IPS-18a (cell line): ENCODE results near the gene RELA.
A peak's percentile ranks its signal among the peaks of the same experiment; 100 is the strongest.

Experiments used
- H3K27ac ChIP-seq: one replicate; pipeline ENCODE4 v1.5.1; 2013; ENCODE audit warnings: low read length
- H3K27me3 ChIP-seq: one replicate; pipeline ENCODE4 v1.6.1; 2013; ENCODE audit warnings: mild to moderate bottlenecking, low read length; ENCODE audit not compliant: control insufficient read depth, insufficient read depth
- H3K36me3 ChIP-seq: one replicate; pipeline ENCODE4 v1.6.1; 2013; ENCODE audit warnings: low read depth, low read length; ENCODE audit not compliant: control insufficient read depth
- H3K4me1 ChIP-seq: one replicate; pipeline ENCODE4 v1.6.1; 2013; ENCODE audit warnings: low read depth, low read length; ENCODE audit not compliant: control insufficient read depth
- H3K4me3 ChIP-seq: one replicate; pipeline ENCODE4 v1.5.1; 2013; ENCODE audit warnings: low read length
- H3K9ac ChIP-seq: one replicate; pipeline ENCODE4 v1.6.1; 2013; ENCODE audit warnings: mild to moderate bottlenecking, low read length, moderate library complexity
- H3K9me3 ChIP-seq: one replicate; pipeline ENCODE4 v1.6.1; 2013; ENCODE audit warnings: low read depth, low read length; ENCODE audit not compliant: control insufficient read depth

Gene RELA

DNA sequence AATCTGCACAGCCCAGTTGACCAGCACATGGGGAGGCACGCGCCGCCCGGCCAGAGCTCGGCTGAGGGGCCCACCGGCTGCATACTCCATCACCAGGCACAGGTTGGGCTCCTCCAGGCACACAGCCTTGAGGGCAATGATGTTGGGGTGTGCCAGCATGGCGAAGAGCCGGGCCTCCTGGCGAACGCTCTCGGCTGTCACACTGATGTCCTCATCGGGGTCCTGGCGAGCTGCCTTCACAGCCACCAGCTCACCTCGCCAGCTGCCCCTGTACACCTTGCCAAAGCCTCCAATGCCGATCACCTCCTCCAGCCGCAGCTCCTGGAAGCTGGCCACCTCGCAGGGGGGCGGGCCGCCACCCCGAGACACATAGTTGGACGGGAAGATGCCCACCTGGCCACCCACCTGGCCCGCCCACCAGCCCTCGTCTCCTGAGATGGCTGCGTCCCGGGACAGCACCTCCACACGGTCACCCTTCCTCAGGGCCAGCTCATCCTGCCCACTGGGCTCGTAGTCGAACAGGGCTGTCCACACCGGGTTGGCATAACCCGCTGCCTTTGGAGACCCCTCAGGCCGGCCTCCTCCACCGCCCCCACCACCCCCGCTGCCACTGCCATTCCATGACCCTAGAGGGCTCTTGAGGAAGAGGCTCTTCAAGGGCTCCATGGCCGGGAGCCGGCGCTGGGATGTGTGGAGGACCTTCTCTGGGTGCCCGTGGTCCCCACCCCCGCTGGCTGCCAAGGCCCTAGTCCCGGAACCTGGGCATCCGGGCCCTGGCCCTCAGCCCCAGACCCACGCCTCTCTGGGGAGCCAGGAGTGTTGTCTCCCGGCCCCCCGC lies 49.4 kb downstream of the RELA start:
- Histone ChIP-seq H3K36me3 (peaks cover 7% of the 10 kb centered on the region), H3K27ac (peak overlapping the region; percentile 43), H3K9me3 (no peaks in the 10 kb centered on the region), H3K9ac (peak overlapping the region; percentile 57), H3K27me3 (no peaks in the 10 kb centered on the region), H3K4me3 (peak overlapping the region; percentile 70), H3K4me1 (no peaks in the 10 kb centered on the region)

DNA sequence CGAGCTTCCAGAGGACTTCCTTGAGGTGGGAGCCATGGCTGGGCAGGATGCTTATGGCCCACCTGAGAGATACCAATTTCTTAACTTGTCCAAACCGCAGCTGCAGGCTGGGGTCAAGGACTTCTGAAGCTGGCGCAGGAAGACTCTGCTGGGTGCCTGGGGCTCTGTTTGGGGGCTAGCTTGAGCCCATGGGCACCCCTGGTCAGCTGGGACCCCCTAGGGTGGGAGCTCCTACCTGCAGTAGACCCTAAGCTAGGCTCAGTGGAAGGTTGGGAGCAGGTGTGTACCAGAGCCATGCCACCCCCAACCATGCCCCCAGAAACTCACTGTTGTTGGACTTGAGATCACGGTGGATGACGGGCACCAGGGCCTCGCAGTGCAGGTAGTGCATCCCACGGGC lies 50.0 kb downstream of the RELA start:
- Histone ChIP-seq H3K36me3 (peaks cover 3% of the 10 kb centered on the region), H3K4me3 (no peak overlapping the region), H3K27me3 (no peaks in the 10 kb centered on the region), H3K27ac (no peak overlapping the region), H3K4me1 (peaks cover 4% of the 10 kb centered on the region), H3K9ac (no peak overlapping the region), H3K9me3 (no peaks in the 10 kb centered on the region)

DNA sequence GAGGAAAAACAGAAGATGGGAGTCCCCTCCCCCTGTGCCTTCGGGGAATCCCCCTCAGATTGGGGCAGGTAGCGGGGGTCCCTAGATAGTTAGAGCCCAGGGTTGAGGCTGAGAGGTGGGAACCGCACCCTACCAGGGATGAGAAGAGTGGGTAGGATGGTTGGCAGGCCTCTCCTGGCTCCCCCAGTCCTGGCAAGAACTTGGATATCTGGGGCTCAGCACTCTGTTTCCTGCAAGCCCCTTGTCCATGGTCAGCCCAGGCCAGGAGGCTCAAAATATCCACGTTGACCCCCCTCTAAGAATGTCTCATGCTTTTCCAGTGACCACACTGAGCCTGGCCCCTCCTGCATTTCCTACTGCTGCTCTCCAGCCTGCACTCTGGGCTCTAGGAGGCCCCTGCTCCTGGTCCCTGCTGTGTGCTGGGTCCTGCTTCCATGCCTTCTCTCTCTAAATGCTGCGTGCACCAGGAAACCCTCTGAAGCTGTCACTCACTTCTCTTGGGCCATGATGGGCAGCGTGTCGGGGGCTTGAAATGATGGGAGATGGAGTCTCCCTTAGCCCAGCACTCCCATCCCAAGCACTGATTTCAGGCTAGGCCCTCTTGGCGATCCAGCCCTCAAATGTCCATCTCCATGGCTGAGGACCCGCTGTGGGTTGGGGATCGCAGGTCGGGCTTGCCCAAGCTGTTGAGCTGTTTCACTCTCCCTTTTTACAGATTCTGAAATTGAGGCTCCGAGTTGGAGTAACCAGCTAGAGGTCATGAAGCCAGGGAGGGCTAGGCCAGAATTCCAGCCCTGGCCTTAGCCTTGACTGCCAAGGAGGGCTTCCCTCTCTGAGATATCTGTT lies 50.7 kb downstream of the RELA start:
- H3K4me3 ChIP-seq, result no peak overlapping the region
- H3K36me3 ChIP-seq, result no peaks in the 10 kb centered on the region
- H3K4me1 ChIP-seq, result peaks cover 9% of the 10 kb centered on the region
- no peaks in the 10 kb centered on the region for H3K27me3 ChIP-seq
- H3K9ac ChIP-seq, result no peak overlapping the region
- no peaks in the 10 kb centered on the region for H3K9me3 ChIP-seq
- H3K27ac ChIP-seq, result no peak overlapping the region

DNA sequence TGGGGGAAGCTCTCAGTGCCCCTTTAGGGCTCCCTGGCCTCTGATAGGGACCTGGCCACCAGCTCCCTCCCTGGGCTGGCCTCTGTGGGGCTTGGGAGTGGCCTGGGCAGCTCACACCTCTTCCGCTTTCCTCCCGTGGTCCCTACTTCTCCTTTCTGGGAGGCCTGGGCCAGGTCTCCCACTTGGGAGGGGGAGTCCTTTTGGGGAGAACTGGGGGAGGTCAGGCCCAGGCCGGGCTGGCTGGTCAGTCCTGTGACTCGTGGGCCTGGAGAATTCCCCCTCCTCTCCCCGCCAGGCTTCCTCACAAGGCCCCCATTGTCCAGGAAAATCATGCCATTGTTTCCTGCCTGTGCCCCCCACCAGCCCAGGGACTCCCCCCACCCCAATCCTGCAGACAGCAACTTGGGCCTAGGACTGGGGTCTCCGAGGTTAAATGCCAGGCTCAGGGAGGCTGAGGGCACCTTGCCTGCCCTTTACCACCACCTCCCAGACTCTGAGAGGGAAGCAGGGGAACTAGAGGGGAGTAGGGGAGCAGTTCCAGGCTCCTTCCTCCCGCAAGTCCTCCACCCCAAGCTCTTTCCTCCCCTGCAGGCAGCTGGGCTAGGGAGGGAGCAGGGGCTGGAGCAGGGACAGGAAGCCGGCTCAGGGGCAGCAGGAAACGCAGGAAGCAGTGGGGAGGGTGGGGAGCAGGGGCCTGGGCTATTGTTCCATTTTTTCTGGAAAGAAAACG lies 51.5 kb downstream of the RELA start:
- H3K27ac ChIP-seq, result no peak overlapping the region
- H3K9me3 ChIP-seq, result no peaks in the 10 kb centered on the region
- no peak overlapping the region for H3K9ac ChIP-seq
- peaks cover 13% of the 10 kb centered on the region for H3K4me1 ChIP-seq
- H3K36me3 ChIP-seq, result no peaks in the 10 kb centered on the region
- H3K4me3 ChIP-seq, result no peak overlapping the region
- H3K27me3 ChIP-seq, result no peaks in the 10 kb centered on the region

DNA sequence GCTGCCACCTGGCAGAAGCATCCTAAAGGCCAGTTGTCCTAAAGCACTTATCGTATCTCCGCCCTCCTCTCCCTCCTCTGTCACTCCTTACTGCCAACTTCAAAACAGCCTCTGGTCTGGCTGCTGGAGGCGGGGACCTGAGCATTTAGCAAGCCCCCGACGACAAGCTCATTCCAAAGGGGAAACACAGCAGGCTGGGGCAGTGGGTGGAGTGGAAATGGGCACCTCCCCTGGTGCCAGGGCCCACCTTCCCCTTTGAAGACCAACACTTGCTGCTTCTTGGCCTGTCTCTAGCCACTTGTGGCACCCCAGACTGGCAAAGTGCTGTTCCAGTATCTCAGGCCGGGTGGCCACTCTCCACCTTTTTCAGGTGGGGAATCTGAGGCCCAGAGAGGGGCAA lies 52.3 kb downstream of the RELA start:
- Histone ChIP-seq H3K27me3 (no peaks in the 10 kb centered on the region), H3K4me3 (no peak overlapping the region), H3K9me3 (no peaks in the 10 kb centered on the region), H3K36me3 (peaks cover 5% of the 10 kb centered on the region), H3K9ac (no peak overlapping the region), H3K27ac (no peak overlapping the region), H3K4me1 (peaks cover 13% of the 10 kb centered on the region)

DNA sequence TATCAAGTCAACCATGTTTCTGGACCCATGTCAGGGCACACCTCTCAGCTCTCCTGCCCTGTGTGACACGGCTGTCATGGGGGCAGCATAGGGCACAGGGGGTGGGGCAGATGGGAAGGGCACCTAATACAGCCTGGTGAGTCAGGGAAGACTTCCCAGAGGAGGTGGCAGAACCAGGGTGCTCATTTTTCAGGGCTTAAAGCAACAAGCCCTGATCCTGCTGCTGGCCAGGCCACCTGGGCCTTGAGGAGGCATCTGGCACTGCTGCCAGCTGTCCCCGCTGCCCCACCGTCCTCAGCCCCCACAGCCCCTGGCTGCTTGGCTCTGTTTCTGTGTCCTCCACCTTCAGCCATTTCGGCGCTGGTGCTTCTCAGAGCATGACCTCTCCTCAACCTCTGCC lies 53.1 kb downstream of the RELA start:
- Histone ChIP-seq H3K27me3 (no peaks in the 10 kb centered on the region), H3K4me1 (peaks cover 13% of the 10 kb centered on the region), H3K9me3 (no peaks in the 10 kb centered on the region), H3K9ac (no peak overlapping the region), H3K4me3 (no peak overlapping the region), H3K27ac (no peak overlapping the region), H3K36me3 (peaks cover 12% of the 10 kb centered on the region)

DNA sequence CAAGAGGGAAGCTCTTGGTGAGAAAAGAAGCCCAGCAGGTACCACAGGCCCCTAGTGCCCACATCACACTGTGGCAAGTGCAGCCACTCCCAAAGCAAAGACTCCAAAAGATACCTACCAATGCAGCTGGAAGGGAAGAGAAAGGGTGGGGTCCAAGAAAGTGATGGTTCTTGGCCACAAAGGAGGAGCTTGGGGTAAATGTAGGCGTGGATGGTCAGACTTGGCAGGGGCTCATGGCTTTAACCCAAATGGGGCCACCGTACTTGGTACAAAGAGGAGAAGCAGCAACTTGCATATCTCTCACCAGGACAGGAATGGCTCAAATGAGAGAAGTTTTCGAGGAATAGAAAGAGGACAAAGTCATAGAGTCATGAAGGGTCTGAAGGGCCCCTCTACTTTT lies 53.5 kb downstream of the RELA start:
- Histone ChIP-seq H3K27ac (no peak overlapping the region), H3K9me3 (no peaks in the 10 kb centered on the region), H3K4me3 (no peak overlapping the region), H3K27me3 (no peaks in the 10 kb centered on the region), H3K36me3 (peaks cover 15% of the 10 kb centered on the region), H3K4me1 (peaks cover 13% of the 10 kb centered on the region), H3K9ac (no peak overlapping the region)

DNA sequence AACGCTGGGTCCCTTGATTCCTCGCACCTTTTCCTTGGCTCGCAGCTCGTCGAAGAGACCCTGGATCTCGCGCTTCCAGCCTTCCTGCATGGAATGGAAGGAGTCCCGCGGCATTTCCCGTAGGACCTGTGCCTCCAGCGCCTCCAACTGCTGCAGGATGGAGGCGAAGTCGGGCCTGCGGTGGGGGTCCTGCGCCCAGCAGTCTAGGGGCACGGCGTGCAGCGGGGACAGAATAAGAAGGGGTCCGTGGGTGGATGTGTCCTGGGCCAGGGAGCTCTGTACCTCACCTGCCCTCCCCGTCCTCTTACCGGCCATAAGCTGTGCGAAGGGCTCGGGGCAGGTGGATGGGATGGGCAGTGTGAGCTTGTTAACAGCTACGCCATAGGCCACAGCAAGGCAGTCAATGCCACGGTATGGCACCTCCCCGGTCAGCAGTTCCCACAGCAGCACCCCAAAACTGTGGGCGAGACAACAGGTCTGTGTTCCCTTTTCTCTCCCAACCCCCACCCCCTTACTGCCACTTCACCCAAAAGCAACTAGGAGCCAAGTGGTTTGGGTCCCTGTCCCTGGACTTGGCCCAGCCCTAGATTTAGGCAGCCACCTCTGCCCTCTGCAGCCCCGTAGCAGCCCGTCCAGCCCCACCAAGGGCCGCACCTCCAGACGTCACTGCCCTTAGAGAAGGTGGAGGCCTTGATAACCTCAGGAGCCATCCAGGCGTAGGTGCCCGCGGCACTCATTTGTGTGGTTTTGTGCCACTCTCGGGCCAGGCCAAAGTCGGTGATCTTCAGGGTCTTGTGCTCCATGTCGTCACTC lies 54.9 kb downstream of the RELA start:
- Histone ChIP-seq H3K27ac (no peak overlapping the region), H3K4me1 (peaks cover 13% of the 10 kb centered on the region), H3K27me3 (no peaks in the 10 kb centered on the region), H3K36me3 (peaks cover 18% of the 10 kb centered on the region), H3K9ac (no peak overlapping the region), H3K9me3 (no peaks in the 10 kb centered on the region), H3K4me3 (peak overlapping the region; percentile 55)

DNA sequence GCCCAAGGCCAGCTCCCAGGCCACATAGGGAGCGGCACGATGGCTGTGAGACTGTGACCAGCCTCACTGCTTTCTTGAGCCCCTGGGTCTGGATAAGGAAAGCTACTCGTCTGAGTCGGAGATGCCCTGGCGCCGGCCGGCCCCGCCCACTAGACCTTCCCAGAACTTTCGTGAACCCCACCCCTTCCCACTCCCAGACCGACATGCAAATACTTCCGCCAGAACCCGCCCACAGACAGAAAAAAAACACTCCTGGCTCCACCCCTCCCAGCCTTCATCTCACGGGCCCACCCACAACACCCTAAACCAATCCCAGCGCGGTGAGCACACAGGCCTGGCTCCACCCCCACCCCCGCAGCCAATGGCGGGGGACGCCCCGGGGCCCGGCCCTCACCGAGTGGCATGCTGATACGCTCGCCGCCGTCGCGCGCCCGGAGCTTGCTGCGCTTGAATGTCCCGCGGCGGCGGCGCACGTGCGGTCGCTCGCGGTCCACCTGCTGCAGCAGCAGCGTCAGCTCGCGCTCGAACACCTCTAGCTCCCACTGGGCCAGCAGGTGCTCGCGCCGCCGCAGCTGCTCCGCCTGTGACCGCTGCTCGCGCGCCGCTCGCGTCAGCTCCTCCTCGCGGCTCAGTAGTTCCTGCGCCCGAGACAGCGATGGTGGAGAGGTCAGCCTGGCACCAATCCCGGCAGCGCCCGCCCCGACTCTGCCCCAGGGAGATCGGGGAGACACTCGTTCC lies 55.7 kb downstream of the RELA start:
- Histone ChIP-seq H3K9me3 (no peaks in the 10 kb centered on the region), H3K36me3 (peaks cover 18% of the 10 kb centered on the region), H3K9ac (no peak overlapping the region), H3K4me3 (peak overlapping the region; percentile 55), H3K4me1 (peaks cover 13% of the 10 kb centered on the region), H3K27ac (no peak overlapping the region), H3K27me3 (no peaks in the 10 kb centered on the region)

DNA sequence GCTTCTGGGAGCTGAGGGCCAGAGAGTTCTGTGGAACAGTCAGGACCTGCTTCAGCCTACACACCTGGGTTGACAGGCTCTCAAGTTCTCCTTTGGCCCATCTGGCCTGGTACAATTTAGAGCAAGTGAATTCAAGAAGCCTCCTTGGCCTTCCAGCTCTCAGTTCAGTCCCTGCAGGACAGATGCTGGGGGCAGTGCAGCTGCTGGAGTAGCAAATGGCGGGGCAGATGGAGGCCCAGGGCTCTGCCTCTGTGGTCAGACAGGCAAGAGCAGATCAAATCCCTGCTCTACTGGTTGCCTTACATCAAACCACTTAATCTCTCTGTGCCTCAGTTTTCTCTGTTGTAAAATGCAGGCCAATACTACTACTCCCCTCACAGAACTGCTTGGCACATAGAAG lies 58.5 kb downstream of the RELA start:
- peaks cover 18% of the 10 kb centered on the region for H3K36me3 ChIP-seq

More for the DNA sequence above, 58.5 kb downstream of the RELA start:
- H3K4me1 ChIP-seq, result peaks cover 13% of the 10 kb centered on the region
- no peaks in the 10 kb centered on the region for H3K27me3 ChIP-seq
- no peak overlapping the region for H3K9ac ChIP-seq
- H3K9me3 ChIP-seq, result no peaks in the 10 kb centered on the region
- H3K4me3 ChIP-seq, result no peak overlapping the region
- H3K27ac ChIP-seq, result no peak overlapping the region
